Stimulated activated CD4-positive, alpha-beta T cell treated with anti-CD3 and anti-CD28 coated beads, Interleukin-4, amount 100 ng/mL, for 48 hours (primary cell): Measurements from ENCODE around the gene MUC20.
"Not testable (repeated sequence)": the region's sequence is repeated elsewhere in the genome, so short reads cannot be mapped to it uniquely, and the experiment has no call there.

Experiments used
- DNase-seq, 2 donors: peaks; one replicate each; pipeline ENCODE4 v3.0.0-alpha.2; 2020; ENCODE audit warnings: low read depth in 2 of 2

MUC20 gene

DNA sequence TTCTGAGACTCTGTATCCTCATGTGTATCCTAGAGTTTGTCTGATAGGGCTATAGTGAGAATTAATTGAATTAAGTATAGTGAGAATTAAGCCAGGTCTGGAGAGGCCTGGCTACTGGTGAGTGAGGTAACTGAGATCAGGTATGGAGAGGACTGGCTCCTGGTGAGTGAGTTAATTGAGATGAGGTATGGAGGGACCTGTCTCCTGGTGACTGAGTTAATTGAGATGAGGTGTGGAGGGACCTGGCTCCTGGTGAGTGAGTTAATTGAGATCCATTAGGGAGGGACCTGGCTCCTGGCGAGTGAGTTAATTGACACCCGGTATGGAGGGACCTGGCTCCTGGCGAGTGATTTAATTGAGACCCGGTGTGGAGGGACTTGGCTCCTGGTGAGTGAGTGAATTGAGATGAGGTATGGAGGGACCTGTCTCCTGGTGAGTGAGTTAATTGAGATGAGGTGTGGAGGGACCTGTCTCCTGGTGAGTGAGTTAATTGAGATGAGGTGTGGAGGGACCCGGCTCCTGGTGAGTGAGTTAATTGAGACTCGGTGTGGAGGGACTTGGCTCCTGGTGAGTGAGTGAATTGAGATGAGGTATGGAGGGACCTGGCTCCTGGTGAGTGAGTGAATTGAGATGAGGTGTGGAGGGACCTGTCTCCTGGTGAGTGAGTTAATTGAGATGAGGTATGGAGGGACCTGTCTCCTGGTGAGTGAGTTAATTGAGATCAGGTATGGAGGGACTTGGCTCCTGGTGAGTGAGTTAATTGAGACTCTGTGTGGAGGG lies 10.5 kb upstream of the MUC20 start:
- not testable (repeated sequence) for DNase-seq

DNA sequence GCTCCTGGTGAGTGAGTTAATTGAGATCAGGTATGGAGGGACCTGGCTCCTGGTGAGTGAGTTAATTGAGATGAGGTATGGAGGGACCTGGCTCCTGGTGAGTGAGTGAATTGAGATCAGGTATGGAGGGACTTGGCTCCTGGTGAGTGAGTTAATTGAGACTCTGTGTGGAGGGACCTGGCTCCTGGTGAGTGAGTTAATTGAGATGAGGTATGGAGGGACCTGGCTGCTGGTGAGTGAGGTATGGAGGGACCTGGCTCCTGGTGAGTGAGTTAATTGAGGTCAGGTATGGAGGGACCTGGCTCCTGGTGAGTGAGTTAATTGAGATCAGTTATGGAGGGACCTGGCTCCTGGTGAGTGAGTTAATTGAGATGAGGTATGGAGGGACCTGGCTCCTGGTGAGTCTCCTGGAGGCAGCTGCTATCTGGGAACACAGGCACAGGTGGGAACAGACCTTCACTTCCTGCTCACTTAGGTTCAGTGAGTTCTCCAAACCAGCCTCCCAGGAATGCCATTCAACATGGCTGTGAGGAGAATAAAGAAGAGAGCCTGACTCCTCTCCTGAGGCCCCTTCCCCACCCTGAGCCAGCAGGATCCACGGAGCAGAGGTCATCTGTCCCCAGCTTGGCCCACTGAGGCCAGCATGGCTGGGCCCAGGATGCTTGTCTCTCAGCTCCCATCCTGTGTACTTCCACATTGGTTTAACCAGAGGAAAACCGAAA lies 9.5 kb upstream of the MUC20 start:
- not testable (repeated sequence) for DNase-seq

DNA sequence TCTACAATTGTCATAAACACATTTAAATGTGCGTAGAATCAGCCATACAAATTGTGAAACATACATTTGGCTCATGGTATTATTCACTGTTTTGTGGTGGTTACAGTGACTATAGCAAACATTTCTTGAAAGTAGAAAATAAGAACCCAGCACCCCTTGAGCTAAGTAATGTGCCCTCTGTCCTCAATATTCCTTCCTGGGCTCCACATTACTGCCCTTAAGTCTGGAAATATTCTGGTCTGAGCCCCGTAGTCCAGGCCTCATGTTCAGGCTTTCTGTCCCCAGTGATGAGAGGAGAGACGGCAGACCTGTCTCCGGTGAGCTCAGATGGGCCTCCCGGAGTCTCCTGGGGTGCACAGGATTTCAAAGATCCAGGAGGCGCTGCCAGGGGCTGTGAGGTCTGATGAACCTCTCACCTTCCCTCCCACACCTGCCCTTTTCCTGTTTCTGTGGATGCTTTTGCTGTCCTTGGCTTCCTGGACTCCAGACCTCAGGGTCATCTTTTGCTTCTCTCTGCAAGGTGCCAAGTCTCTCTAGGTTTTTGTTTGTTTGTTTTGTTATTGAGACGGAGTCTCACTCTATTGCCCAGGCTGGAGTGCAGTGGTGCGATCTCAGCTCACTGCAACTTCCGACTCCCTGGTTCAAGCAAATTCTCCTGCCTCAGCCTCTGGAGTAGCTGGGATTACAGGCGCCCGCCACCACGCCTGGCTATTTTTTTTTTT lies 8.8 kb upstream of the MUC20 start:
- DNase-seq = no peak

DNA sequence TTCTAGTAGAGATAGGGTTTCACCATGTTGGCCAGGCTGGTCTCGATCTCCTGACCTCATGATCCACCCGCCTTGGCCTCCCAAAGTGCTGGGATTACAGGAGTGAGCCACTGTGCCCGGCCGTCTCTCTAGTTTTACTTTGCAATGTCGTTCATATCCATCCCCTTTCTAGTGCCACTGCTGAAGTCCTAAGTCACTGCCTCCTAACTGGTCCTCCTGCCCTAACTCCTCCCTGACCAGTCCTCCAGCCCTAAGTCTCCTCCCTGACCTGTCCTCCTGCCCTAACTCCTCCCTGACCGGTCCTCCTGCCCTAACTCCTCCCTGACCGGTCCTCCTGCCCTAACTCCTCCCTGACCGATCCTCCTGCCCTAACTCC lies 8.3 kb upstream of the MUC20 start:
- not testable (repeated sequence) for DNase-seq

DNA sequence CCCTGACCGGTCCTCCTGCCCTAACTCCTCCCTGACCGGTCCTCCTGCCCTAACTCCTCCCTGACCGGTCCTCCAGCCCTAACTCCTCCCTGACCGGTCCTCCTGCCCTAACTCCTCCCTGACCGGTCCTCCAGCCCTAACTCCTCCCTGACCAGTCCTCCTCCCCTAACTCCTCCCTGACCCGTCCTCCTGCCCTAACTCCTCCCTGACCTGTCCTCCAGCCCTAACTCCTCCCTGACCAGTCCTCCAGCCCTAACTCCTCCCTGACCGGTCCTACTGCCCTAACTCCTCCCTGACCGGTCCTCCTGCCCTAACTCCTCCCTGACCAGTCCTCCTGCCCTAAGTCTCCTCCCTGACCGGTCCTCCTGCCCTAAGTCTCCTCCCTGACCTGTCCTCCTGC lies 7.6 kb upstream of the MUC20 start:
- not testable (repeated sequence) for DNase-seq

DNA sequence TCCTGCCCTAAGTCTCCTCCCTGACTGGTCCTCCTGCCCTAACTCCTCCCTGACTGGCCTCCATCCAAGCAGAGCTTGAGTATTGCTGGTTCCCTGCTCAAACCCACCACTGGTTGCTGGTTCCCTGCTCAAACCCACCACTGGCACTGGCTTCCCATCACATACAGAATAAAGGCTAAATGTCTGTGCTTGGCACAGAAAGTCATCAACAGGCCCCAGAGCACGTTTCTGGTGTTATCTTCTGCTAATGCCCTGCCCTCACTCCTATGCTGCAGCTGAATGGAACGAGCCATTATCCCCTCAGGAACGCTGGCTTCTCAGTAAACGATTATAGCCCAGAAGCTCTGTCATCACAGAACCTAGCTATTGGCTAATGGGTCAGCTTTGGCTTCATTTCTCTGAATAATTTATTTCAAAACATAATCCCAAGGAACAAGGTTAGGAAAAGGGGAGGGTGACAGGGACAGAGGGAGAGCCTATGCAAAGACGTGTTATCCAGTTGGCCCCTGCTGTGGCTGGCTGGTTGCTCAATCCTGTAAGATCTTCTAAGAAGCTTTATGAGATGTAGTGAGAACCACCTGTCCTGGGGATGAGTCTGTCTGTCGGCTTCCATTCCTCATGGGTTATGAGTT lies 6.3 kb upstream of the MUC20 start:
- no peak for DNase-seq

DNA sequence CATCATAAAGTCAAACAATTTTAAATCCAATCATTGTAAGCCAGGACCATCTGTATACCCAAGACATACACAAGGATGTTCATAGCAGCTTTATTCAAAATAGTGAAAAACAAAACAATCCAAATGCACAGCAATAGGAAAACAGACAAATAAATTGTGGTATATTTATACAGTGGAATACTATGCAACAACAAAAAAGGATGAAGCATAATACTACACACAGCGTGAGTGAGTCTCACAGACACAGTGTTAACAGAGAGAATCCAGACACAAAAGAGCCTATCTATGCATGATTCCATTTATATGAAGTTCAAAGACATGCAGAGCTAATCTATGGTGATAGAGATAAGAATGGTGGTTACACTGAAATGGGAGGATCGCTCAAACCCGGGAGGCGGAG lies 5.6 kb upstream of the MUC20 start:
- no peak for DNase-seq

DNA sequence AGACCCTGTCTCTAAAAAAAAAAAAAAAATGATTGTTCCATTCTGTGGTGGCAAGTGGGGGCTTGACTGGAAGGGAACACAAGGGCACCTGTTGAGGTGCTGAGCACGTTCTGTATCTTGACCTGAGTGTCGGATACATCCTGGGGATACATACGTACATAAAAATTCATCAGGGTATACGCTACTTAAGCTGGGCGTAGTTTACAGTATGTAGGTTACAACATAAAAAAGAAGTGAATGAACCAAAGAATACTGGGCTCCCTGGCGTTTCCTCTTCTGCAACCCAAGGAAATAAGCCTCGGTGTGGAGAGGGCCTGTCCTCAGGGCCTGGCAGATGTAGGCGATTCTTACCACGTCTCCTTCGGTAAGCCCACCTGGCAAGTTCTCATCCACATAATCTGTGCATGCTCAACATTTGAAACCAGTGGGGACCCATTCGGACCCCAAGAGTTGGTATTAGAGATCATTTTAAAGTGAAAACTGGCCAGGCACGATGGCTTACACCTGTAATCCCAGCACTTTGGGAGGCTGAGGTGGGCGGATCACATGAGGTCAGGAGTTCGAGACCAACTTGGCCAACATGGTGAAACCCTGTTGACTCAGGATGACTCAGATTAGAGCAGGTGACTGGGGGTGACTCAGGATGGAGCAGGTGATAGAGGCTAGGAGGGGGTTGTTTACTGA lies 5.1 kb upstream of the MUC20 start:
- DNase-seq = peak; percentile 39 to 43

DNA sequence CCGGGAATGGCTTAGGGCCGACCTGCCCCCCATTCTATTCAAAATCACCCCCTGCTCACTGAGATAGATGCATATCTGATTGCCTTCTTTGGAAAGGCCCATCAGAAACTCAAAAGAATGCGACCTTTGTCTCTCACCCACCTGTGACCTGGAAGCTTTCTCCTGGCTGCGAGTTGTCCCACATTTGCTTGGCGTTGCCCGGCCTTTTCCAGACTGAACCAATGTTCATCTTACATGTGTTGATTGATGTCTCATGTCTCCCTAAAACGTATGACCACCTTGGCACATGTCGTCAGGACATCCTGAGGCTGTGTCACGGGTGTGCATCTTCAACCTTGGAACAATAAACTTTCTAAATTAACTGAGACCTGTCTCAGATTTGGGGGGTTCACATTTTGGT lies 3.4 kb upstream of the MUC20 start:
- no peak for DNase-seq

DNA sequence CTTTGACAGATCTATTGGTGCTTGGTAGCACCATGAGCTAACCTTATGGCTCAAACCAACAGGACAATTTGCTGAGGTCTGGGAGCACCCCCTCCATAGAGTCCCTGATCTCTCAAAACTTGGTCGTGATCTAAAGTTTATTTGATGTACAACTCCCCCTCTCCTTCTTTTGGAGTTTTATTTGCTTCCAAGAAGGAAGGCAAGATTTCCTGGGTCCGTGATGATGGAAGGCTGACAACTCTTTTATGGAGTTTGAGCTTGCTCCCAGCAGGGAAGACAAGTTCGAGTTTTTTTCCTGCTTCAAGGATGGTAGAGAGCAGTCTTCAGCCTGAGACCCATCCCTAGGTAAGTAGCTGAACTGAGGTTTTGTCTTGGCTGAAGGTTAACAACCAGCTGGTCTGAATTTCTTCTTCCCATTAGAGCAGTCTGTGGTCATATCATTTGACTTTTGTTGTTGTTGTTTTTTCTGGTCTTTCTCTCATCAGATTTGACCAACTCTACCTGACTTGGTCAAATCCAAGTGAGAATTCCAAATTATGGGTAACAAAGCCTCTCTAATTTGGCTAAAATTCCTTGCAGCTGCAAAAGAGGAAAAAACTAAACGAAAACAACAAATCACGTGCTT lies 2.8 kb upstream of the MUC20 start:
- no peak for DNase-seq

DNA sequence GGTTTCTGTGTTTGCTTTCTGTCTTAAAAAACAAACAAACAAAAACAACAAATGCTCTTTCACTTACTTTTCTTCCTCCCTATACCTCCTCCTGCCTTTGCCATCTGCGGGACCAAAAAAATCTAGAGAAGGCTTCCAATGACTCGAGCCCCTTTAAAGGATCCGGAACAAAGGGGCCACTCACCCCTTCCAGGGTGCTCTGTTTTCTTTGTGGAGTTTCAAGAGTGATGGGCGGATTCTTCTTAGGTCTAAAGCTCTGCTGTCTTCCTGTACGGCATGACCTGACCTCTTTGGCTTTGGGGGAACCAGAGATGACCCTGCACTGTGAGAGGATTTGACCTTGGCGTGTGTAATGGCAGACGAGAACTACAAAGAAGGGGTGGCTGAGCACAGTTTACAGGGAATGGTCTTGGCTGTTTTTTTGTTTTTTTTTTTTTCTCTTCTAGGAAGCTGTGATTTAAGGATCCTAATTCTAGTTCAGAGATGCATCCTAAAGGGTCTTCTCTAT lies 2.2 kb upstream of the MUC20 start:
- no peak for DNase-seq

DNA sequence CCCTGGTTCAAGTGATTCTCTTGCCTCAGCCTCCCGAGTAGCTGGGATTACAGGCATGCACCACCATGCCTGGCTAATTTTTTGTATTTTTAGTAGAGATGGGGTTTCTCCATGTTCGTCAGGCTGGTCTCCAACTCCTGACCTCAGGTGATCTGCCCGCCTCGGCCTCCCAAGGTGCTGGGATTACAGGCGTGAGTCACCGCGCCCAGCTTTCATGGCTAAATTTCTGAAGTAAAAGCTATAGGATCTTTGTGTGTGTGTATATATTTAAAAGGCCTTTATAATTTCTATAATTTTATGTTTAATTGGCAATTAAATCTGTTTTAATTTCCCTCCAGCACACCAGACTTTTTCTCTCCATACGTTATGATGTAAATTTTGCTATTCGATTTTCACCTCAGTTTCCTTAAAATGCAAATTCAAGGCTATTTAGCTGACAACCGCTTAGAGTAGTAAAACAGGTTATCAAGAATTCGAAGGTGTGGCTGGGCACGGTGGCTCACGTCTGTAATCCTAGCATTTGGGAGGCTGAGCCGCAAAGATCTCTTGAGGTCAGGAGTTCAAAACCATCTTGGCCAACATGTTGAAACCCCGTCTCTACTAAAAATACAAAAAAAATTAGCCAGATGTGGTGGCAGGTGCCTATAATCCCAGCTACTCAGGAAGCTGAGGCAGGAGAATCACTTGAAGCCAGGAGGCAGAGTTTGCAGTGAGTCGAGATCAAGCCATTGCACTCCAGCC lies 1.1 kb upstream of the MUC20 start:
- not testable (repeated sequence) for DNase-seq

DNA sequence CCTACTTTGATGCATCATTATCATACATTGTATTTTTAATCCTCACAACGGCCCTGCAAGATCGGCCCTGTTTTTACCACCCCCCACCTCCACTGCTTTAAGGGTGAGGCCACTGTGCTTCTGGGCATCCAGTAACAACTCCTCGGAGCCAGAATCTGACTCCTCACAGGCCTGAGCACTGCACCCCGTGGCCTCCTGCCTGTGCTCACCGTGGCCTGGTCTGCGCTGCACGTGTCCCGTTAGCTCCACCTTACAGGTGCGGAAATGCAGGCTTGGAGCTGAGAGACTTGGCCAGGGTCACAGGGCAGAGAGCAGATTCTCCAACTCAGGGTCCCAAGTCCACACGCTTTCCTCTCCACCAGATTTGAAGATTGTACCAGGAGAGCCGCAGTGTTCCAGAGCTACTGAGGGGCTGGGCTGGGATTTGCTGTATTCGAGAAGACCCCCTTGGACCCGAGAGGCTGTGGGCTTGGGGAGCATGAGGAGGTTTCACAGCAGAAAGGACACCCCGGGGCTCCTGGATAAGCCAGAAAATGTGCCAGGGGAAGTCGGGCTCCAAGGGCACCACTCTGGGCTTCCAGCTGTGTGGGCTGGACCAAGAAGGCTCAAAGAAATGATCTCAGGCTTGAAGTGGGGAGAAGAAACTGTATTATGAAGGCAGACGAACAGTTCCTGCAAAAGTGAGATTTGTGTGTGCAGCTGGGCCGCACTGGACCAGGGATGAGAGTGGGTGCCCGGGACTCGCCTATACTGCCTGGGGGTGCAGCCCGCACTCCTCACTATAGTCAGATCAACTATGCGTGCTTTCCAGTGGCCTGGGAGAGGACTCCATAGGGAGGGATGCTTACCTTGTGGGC lies 1.6 kb downstream of the MUC20 start:
- DNase-seq = not testable (repeated sequence)

DNA sequence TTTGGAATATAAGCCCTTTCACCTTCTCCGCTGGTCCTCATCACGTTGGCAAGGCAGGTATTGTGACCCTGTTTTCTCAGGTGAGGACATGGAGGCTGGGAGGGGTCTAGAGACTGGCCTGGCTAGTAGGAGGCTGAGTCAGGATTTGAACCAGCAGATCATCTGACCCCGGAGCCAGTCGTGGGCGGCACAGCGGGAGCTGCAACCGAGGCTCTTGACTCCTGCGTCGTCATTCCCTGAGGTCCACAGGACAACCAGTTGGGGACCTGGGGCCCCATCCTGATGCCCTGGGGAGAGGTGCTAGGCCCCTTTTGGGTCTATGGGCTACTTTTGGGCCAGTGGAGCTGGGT lies 2.2 kb downstream of the MUC20 start:
- DNase-seq = not testable (repeated sequence)

DNA sequence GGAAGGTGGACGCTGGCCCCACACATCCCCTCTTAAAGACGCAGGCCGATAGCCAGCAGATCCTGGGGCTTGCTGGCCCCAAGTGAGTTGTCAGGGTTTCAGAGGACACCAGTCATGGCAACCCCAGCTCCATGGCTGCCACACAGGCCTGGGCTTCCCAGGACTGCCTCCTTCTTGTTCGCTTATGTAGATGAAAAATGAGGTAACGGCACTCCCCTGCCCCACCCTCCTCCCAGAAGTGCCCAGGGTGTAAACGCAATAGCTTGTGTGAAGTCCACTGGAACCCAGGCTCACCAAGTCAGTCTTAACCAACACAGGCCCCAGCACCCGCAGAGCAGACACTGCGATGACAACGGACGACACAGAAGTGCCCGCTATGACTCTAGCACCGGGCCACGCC lies 3.6 kb downstream of the MUC20 start:
- not testable (repeated sequence) for DNase-seq

DNA sequence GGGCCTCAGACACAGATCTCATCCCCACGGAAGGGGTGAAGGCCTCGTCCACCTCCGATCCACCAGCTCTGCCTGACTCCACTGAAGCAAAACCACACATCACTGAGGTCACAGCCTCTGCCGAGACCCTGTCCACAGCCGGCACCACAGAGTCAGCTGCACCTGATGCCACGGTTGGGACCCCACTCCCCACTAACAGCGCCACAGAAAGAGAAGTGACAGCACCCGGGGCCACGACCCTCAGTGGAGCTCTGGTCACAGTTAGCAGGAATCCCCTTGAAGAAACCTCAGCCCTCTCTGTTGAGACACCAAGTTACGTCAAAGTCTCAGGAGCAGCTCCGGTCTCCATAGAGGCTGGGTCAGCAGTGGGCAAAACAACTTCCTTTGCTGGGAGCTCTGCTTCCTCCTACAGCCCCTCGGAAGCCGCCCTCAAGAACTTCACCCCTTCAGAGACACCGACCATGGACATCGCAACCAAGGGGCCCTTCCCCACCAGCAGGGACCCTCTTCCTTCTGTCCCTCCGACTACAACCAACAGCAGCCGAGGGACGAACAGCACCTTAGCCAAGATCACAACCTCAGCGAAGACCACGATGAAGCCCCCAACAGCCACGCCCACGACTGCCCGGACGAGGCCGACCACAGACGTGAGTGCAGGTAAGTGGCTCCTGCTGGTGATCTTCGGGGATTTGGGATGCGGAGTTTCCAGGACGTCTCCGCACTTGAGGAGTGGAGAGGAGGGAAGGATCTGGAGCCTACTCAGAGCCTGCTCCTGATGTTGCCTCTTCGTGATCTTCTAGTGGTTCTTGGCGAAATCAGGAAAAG lies 5.3 kb downstream of the MUC20 start:
- not testable (repeated sequence) for DNase-seq

DNA sequence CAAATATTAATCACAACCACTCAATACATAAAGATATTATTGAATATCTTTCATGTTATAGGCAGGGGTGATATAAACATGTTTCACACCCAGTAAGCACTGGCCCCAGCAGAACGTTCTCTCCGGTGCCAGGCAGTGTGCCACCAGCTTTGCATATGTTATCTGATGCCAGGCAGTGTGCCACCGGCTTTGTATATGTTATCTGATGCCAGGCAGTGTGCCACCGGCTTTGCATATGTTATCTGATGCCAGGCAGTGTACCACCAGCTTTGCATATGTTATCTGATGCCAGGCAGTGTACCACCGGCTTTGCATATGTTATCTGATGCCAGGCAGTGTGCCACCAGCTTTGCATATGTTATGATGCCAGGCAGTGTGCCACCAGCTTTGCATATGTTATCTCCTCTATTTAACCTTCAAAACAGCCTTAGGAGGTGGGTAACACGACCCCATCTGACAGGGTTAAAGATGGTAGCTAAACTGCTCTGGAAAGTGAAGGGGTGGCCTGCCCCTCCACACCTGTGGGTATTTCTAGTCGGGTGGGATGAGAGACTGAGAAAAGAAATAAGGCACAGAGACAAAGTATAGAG lies 6.9 kb downstream of the MUC20 start:
- DNase-seq = no peak

DNA sequence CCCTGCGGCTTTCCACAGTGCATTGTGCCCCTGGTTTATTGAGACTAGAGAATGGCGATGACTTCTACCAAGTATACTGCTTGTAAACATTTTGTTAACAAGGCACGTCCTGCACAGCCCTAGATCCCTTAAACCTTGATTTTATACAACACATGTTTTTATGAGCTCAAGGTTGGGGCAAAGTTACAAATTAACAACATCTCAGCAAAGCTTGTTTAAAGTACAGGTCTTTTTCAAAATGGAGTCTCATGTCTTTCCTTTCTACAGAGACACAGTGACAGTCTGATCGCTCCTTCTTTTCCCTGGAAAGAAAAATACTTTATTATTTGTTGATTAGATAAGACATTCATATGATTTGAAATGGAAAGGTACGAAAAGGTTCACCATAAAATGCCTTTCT lies 8.0 kb downstream of the MUC20 start:
- DNase-seq = not testable (repeated sequence)
